Activated CD4-positive, alpha-beta T cell treated with anti-CD3 and anti-CD28 coated beads, Interleukin-2, amount 50 U/mL, for 4 hours (primary cell): Measurements from ENCODE around the gene FOXN3.
"Not testable (repeated sequence)": the region's sequence is repeated elsewhere in the genome, so short reads cannot be mapped to it uniquely, and the experiment has no call there.

Experiments
- DNase-seq, 2 experiments: peaks; one replicate each; pipeline ENCODE4 v3.0.0-alpha.2; 2020

Gene FOXN3

DNA sequence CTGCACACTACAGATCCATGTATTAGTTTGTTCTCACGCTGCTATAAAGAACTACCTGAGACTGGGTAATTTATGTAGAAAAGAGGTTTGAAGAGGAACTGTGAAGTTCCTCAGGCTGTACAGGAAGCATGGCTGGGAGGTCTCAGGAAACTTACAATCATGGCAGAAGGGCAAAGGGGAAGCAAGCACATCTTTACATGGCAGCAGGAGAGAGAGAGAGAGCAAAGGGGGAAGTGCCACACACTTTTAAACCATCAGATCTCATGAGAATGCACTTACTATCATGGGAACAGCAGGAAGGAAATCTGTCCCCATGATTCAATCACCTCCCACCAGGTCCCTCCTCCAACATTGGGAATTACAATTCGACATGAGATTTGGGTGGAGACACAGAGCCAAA is 265.3 kb downstream of the FOXN3 start:
- not testable (repeated sequence) for DNase-seq

GRCh38 chr14:89146274-89146673 is 270.8 kb downstream of the FOXN3 start:
- DNase-seq, result no peak

DNA sequence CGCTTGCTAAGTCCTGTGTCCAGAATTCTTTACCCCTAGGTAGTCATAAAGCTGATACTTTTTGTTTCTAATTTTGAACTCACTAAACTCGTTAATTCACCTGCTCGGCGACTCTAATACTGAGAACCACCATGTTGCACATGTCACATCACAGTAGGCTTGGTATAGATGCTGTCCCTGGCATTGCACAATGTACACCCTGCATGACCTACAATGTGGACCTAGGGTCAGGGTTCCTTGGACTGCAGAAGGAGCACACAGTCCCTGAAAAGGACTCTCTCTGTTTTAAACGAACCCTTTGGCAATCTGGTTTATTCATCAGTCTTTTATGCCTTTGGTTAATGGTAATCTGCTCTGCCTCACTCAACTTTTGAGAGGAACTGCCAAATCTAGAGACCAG is 272.4 kb downstream of the FOXN3 start:
- DNase-seq, result no peak

DNA sequence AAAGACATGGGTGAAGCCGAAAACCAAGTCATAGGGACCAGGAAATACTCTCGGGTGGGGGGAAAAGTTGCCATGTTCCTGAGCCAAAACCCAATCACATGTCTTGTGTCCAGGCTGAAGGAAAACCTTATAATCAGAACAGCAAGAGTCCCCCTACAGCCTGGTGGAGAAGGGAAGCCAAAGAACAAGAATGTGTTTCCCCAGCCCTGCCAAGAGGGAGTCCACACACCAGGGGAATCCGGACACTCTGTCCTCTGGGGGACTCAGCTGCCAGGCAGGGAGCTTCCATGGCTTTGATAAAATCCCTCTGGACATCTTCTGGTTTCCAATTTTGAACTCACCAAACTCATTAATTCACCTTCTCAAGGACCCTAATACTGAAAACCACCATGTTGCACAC is 273.0 kb downstream of the FOXN3 start:
- DNase-seq, result no peak

DNA sequence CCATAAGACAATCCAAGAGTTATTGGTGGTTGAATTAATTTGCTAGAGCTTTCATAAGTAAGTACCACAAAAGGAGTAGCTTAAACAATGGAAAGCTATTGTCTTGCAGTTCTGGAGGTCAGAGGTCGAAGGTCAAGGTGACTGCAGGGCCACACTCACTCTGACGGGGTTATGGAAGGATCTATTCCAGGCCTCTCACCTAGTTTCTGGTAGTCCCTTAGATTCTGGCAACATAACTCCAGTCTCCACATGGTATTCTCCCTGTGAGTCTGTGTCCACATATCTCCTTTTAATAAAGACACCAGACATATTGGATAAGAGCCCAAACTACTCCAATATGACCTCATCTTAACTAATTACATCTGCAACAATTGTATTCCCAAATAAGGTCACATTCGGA is 273.4 kb downstream of the FOXN3 start:
- DNase-seq, result no peak

DNA sequence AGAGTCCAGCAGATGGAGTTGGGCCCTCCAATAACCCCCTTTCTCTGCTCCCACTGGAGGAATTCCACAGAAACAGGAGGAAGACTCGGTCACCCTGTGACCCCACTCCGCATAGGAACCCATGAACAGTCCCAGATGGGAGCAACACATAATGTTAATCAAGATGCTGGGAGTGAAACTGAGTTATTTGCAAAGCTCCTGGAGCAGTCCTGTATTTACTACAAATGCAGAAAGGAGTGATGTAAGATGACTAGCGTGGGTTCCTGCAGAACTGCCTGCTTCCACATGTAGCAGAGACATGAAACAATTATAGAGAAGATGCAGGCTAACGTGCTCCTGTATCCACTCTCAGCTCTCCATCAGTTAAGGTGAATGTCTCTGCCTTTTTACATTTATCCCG is 274.7 kb downstream of the FOXN3 start:
- no peak for DNase-seq

- DNase-seq, result no peak
These were observed 275.2 kb downstream of the FOXN3 start for GRCh38 chr14:89141862-89142261.

DNA sequence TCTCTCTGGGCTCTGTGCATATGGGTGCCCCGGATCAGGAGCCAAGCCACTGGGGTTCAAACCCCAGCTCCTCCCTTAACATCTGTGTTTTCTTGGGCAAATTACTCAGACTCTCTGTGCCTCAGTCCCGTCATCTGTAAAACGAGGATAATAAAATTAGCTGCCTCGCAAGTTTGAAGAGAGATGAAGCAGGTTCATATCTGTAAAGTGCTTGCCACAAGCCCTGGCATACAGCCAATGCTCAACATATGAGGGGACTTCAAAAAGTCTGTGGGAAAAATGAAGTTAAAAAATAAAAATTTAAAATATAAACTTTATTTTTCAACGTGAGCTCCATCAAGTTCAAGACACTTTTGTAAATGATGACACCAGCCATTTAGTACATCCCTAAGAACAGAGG is 276.7 kb downstream of the FOXN3 start:
- DNase-seq, result no peak

DNA sequence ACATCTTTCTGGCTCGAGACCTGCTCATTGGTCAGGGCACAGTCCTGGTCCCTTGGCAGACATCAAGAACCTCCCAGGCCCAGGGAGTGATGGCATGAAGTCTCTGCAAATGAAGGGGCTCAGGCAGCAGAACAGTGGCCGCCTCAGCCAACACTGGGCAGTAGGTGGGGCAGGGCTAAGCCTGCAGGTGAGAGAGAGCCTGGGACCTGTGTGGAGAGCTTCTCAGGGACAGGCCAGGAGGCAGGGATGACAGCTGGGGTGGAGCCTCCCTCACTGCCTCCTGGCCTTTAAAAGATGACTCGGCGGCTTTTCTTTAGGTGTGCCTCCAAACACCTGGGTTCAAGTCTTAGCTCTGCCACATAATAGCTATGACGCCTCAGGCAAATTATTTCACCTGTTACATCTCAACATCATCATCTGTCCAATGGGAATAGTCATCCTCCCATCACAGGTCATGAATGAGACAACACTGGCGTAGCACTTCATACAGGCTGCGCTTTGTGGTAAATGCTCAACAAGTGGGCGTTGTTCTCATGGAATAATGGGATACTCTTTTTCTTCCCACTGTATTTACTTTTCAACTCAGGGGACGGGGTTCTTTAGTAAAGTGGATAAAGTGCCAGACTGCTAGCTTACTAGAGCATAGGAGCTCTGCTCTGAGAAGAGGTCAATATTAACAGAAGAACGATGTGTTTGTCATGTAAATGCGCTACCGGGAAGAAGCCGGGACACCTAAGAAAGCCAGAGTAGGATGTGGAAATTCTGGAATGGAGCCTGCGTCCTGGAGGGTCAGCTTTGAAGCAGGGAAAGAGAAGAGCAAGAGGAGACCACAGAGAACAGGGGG is 277.4 kb downstream of the FOXN3 start:
- no peak for DNase-seq

- no peak for DNase-seq
These were observed 278.2 kb downstream of the FOXN3 start for GRCh38 chr14:89138846-89139245.

DNA sequence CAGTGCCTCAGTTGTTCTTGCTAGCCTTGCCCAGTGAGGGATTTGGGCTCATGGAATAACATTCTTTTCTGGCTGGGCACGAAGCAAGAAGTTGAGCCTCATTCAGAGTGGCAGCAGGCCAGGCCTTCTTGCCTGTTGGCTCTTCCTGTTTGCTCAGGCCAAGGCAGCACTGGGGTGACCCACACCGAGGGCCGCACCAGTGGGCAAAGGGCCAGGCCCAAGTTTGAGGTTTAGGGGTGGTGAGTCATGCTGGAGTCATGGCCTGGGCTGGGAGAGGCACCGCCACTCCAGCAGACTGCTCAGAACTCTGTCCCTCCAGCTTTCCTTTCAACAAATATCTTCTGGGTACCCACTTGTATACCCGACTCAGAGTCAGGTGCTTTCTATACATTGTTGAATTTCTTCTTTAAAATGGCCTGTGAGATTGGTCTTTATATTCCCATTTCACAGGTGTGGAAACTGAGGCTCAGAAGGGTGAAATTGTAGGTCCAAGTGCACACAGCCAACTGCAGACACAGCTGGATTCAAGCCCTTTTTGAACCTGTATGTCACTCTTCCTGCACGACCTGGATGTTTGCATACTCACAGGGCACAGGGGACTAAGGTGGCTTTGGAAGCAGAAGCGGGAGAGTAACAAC is 279.4 kb downstream of the FOXN3 start:
- DNase-seq, result no peak

GRCh38 chr14:89136587-89136986 is 280.4 kb downstream of the FOXN3 start:
- no peak for DNase-seq

DNA sequence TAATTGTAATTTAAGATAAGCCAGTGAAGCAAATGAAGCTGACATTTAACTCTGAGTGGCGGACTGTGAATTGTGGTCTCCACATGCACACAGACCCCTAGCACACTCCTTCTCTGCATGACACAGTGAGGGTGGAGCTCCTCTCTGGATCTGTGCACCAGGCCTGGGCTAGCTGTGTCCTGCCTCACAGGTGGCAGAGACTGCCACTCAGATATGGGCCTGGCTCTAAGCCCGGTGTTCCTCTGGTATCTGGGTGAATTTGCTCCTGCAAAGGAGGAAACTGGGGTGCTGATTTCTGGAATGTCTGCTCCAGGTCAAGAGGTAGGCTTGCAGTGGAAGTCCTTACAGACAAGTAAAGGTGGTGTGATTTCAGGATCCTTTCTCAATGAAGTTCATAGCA is 282.4 kb downstream of the FOXN3 start:
- no peak for DNase-seq

- DNase-seq, result no peak
These were observed 285.9 kb downstream of the FOXN3 start for GRCh38 chr14:89131004-89131750.

GRCh38 chr14:89129570-89129969 is 287.5 kb downstream of the FOXN3 start:
- no peak for DNase-seq

GRCh38 chr14:89128311-89129026 is 288.6 kb downstream of the FOXN3 start:
- DNase-seq, result no peak

DNA sequence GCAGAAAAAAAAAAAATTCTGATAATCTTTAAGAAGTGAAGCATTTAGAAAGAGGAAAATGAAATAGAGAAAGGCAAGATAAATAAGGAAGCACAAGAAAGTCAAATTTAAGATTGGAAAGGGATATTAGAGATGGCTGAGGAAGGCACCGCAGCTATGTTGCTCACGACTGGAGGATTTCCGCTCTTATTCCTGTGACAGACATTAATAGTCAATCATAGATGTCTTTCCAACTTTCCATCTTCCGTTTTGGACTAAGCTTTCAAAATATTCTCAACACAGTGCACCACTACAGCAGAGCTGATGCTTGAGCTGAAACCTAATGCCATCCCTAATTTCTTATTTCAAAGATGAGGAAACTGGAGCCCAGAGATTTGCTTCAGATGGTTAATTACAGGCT is 290.6 kb downstream of the FOXN3 start:
- DNase-seq, result no peak

DNA sequence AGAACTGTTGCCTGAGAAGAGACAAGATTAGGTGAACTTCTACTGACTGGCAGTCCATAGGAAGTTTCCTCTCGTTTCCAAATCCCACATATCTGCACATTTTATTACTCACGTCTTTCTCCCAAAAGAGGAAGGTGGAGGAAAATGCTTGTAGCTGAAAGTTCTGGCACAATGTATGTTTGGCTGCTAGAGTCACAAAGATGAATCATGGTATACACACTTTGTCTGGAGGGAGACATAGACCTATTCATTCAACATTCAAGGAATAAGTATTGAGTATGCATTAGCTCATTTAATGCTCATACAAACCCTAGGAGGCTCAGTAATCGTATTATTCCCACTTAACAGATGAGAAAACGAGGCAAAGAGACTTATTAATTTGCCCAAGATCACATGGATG is 291.8 kb downstream of the FOXN3 start:
- DNase-seq, result no peak

DNA sequence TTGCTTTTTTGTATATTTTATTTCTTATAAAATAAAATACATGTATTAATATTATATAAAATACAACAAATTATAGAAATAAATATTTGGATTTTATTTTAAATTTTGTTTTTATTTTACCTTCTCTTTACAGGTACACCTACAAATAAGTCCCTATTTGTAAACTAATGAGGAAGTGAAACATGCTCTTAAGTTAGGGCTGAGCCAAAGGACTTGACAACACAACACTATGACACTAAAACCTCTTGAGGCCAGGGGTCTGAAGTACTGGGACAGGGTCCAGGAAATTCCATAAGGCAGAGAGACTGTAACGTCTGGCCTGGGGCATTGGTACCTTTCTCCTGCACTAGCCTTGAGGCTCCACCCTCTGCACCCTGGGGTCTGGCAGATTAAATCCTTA is 293.2 kb downstream of the FOXN3 start:
- no peak for DNase-seq

- DNase-seq, result no peak
These were observed 293.8 kb downstream of the FOXN3 start for GRCh38 chr14:89123215-89123614.

DNA sequence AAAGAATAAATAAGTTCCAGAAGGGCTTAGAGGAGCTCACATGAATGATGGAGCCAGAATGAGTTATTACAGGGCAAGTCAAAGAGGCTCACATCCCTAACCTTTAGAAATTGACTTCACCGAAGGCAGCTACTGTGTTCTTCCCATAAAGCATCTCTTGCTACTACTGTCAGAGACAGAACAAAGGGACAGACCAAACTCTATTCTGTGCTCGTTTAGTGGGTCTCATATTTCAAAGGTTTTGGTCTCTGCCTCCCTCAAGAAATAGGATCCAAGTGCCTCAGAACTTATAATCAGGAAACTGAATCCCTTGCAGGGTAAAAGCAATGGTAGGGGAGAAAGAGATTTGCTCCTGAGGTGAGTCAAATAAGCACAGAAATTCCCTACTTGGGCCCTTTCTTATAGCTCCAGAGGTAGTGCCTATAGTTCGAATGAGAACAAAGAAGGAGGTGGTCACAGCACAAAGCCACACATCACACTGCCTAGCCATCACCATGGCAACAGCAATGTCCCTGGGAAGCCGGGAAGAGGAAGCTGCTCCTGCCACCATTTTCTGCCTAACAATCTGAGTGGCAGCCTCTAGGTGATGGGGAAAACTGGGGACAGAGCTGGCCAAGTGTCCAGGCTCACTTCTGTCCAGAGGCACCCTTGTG is 294.9 kb downstream of the FOXN3 start:
- no peak for DNase-seq

- no peak for DNase-seq
These were observed 300.0 kb downstream of the FOXN3 start for GRCh38 chr14:89117012-89117411.

GRCh38 chr14:89114109-89114508 is 302.9 kb downstream of the FOXN3 start:
- DNase-seq, result no peak
